Measurements from ENCODE around the gene NR6A1. TPM values are rescaled to one million over a fixed set of nuclear protein-coding genes. Genes with fewer than 3 reads are reported as not detected.

The NR6A1 gene
- total and polyA plus RNA-seq, 2 of the 13 experiments (the other 11 are each of a cell fraction or from before 2014, with no cell fraction given), result 28.1 to 31.5 TPM

DNA sequence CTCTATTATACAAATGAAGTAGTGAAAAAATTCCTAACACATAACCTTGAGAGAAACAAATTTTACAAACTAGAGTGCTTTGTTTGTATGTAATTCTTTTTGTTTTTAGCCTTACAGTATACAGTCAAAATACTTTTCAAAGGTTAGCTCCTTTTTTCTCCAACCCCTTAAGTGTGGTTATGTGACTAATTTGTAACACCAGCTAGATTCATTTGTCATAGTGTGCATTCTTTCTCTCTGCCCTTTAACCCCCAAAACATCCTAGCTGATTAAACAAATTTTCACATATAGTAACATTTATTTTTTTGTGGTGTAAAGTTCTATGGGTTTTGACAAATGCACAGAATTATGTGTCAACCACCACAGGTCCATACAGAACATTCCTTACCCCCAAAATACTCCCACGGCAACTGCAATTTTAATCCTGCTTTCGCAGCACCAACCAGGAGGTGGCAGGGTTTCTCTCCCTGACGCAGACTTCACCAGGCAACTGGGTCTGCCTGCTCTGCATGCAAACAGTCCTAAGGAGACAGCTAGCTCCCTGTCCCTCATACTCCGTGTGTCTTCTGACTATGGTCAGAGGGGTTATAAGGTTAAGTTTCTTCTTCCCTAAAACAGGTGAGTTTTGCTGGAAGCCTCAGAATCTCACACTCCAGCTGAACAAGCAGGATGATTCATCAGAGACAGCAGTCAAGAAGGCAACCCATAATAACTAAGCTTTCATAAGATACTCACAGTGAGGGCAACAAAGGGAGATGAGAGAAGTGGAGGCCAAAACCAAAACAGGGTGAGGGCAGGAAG is 219.4 kb downstream of the NR6A1 start (continued):
- TF ChIP-seq, protein P1, sequence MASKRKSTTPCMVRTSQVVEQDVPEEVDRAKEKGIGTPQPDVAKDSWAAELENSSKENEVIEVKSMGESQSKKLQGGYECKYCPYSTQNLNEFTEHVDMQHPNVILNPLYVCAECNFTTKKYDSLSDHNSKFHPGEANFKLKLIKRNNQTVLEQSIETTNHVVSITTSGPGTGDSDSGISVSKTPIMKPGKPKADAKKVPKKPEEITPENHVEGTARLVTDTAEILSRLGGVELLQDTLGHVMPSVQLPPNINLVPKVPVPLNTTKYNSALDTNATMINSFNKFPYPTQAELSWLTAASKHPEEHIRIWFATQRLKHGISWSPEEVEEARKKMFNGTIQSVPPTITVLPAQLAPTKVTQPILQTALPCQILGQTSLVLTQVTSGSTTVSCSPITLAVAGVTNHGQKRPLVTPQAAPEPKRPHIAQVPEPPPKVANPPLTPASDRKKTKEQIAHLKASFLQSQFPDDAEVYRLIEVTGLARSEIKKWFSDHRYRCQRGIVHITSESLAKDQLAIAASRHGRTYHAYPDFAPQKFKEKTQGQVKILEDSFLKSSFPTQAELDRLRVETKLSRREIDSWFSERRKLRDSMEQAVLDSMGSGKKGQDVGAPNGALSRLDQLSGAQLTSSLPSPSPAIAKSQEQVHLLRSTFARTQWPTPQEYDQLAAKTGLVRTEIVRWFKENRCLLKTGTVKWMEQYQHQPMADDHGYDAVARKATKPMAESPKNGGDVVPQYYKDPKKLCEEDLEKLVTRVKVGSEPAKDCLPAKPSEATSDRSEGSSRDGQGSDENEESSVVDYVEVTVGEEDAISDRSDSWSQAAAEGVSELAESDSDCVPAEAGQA (IDR thresholded peaks at IDR 0.05; ENCODE audit: low read depth), result no peak
- TF ChIP-seq, protein P1 (CRISPR knock-in tag; IDR thresholded peaks at IDR 0.05; ENCODE audit: borderline replicate concordance), result no peak
- TF ChIP-seq IRF2 (CRISPR knock-in tag; IDR thresholded peaks at IDR 0.05), result peak; percentile 54; the same call in 1 of the 2 replicates
- TF ChIP-seq GATAD2A (CRISPR knock-in tag; IDR thresholded peaks at IDR 0.05), result 0 out of 2 replicates have a peak, but pooled peaks have one; percentile 16
- TF ChIP-seq RFX1 (IDR thresholded peaks at IDR 0.05), result no peak
- TF ChIP-seq ZNF543 (CRISPR knock-in tag; IDR thresholded peaks at IDR 0.05), result no peak
- no peak for TF ChIP-seq ZNF709 (CRISPR knock-in tag; IDR thresholded peaks at IDR 0.05)
- no peak for TF ChIP-seq ZNF441 (CRISPR knock-in tag; IDR thresholded peaks at IDR 0.05; ENCODE audit: borderline replicate concordance)
- no peak for TF ChIP-seq RXRA (CRISPR knock-in tag; IDR thresholded peaks at IDR 0.05)
- TF ChIP-seq, protein P2, sequence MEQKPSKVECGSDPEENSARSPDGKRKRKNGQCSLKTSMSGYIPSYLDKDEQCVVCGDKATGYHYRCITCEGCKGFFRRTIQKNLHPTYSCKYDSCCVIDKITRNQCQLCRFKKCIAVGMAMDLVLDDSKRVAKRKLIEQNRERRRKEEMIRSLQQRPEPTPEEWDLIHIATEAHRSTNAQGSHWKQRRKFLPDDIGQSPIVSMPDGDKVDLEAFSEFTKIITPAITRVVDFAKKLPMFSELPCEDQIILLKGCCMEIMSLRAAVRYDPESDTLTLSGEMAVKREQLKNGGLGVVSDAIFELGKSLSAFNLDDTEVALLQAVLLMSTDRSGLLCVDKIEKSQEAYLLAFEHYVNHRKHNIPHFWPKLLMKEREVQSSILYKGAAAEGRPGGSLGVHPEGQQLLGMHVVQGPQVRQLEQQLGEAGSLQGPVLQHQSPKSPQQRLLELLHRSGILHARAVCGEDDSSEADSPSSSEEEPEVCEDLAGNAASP (CRISPR knock-in tag; IDR thresholded peaks at IDR 0.05; ENCODE audit: borderline replicate concordance), result peak; percentile 54; the same call in 1 of the 2 replicates
- TF ChIP-seq, protein P3, sequence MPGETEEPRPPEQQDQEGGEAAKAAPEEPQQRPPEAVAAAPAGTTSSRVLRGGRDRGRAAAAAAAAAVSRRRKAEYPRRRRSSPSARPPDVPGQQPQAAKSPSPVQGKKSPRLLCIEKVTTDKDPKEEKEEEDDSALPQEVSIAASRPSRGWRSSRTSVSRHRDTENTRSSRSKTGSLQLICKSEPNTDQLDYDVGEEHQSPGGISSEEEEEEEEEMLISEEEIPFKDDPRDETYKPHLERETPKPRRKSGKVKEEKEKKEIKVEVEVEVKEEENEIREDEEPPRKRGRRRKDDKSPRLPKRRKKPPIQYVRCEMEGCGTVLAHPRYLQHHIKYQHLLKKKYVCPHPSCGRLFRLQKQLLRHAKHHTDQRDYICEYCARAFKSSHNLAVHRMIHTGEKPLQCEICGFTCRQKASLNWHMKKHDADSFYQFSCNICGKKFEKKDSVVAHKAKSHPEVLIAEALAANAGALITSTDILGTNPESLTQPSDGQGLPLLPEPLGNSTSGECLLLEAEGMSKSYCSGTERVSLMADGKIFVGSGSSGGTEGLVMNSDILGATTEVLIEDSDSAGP (CRISPR knock-in tag; IDR thresholded peaks at IDR 0.05; ENCODE audit: borderline replicate concordance), result no peak
- no peak for TF ChIP-seq ZBTB38 (CRISPR knock-in tag; IDR thresholded peaks at IDR 0.05)
- TF ChIP-seq SMC3 (IDR thresholded peaks at IDR 0.05; ENCODE audit: low read length), result peak; percentile 92
- TF ChIP-seq PPARG (CRISPR knock-in tag; conservative IDR thresholded peaks at IDR 0.05), result 0 out of 2 replicates have a peak, but pooled peaks have one; percentile 33
- TF ChIP-seq, protein P4, sequence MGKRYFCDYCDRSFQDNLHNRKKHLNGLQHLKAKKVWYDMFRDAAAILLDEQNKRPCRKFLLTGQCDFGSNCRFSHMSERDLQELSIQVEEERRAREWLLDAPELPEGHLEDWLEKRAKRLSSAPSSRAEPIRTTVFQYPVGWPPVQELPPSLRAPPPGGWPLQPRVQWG (CRISPR knock-in tag; IDR thresholded peaks at IDR 0.05; ENCODE audit: borderline replicate concordance, low read depth), result no peak
- TF ChIP-seq MIXL1 (CRISPR knock-in tag; IDR thresholded peaks at IDR 0.05), result peak; percentile 34; the same call in 1 of the 2 replicates
- peak; percentile 88 for TF ChIP-seq RAD21 (CRISPR knock-in tag; IDR thresholded peaks at IDR 0.05)
